ENCODE data around the gene FAM43A.
A peak's percentile ranks its signal among the peaks of the same experiment; 100 is the strongest.

FAM43A gene

GRCh38 chr3:194676471-194676870 is 9.2 kb upstream of the FAM43A start:
- DNase-seq, result no peak

- DNase-seq, result no peak
Measured at GRCh38 chr3:194680888-194681615, 4.6 kb upstream of the FAM43A start.

- DNase-seq, result no peak
Measured at GRCh38 chr3:194682189-194682693, 3.4 kb upstream of the FAM43A start.

GRCh38 chr3:194682694-194683310 is 2.9 kb upstream of the FAM43A start:
- DNase-seq, result peak; percentile 84

- peak; percentile 28 for DNase-seq
Measured at GRCh38 chr3:194683380-194683779, 2.3 kb upstream of the FAM43A start.

GRCh38 chr3:194685065-194685717 is 492 bp upstream of the FAM43A start:
- DNase-seq, result no peak

- no peak for DNase-seq
Measured at GRCh38 chr3:194686414-194686815, 732 bp downstream of the FAM43A start.

- peak; percentile 35 for DNase-seq
Measured at GRCh38 chr3:194686816-194687637, 1.3 kb downstream of the FAM43A start.

- DNase-seq, result peak; percentile 38
Measured at GRCh38 chr3:194687638-194688199, 2.0 kb downstream of the FAM43A start.

GRCh38 chr3:194688200-194688740 is 2.6 kb downstream of the FAM43A start:
- DNase-seq, result peak; percentile 49

- no peak for DNase-seq
Measured at GRCh38 chr3:194688946-194689345, 3.3 kb downstream of the FAM43A start.

- DNase-seq, result peak; percentile 59
Measured at GRCh38 chr3:194689493-194689944, 3.8 kb downstream of the FAM43A start.

GRCh38 chr3:194690501-194691372 is 5.1 kb downstream of the FAM43A start:
- DNase-seq, result peak; percentile 71

GRCh38 chr3:194691481-194692283 is 6.0 kb downstream of the FAM43A start:
- DNase-seq, result no peak

GRCh38 chr3:194696702-194697101 is 11.0 kb downstream of the FAM43A start:
- DNase-seq, result no peak

- no peak for DNase-seq
Measured at GRCh38 chr3:194702545-194702944, 16.9 kb downstream of the FAM43A start.

- DNase-seq, result no peak
Measured at GRCh38 chr3:194705227-194705626, 19.5 kb downstream of the FAM43A start.

GRCh38 chr3:194705761-194706160 is 20.1 kb downstream of the FAM43A start:
- DNase-seq, result no peak

- DNase-seq, result no peak
Measured at GRCh38 chr3:194707147-194707540, 21.5 kb downstream of the FAM43A start.

GRCh38 chr3:194711286-194711685 is 25.6 kb downstream of the FAM43A start:
- no peak for DNase-seq

All from fibroblast of upper back skin (primary cell).